Gastroesophageal sphincter (tissue), 3 donors: ENCODE results near the gene DAPK1.

Experiments
- EP300 ChIP-seq: sonication (generic); formaldehyde crosslinking; IDR thresholded peaks from one replicate; pipeline ENCODE4 v1.6.1; 2017; ENCODE audit warnings: antibody characterized with exemption, mild to moderate bottlenecking
- POLR2A ChIP-seq, 2 donors: fragments of 450-650 bp; IDR thresholded peaks; one replicate each; pipeline ENCODE4 v1.6.1; 2017; ENCODE audit warnings: antibody characterized with exemption in 2 of 2, mild to moderate bottlenecking in 2 of 2, moderate library complexity in 1 of 2
- POLR2AphosphoS5 ChIP-seq: sonication (generic); formaldehyde crosslinking; IDR thresholded peaks from one replicate; pipeline ENCODE4 v1.6.1; 2017; ENCODE audit warnings: antibody characterized with exemption
- TF ChIP-seq, protein P1 (sequence below), 4 experiments: fragments of 200-600 bp in 2 of 4; fragments of 450-650 bp in 2 of 4; sonication (generic) in 1 of 4; IDR thresholded peaks; one replicate each; pipeline ENCODE4 v1.5.1; 2017 to 2019; ENCODE audit warnings: antibody characterized with exemption in 4 of 4, mild to moderate bottlenecking in 2 of 4, moderate library complexity in 2 of 4

DNA sequence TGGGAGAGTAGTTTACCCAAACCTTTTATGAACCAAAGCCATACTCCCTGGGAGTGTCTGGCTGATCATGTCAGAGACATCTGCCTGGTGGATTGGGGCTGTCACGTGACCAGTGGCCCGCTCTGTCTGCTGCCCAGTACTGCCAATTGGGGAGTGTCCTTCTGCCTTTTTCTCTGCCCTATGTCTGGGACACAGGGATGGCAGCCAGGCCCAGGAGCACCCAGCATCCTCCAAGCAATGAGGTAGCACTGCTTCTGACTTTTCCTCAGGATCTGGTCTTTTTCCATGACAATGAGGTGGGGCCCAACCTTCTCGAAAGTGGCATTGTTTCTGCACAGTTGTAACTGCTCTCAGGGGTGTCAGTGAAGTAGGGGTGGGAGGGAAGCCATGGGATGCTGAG, 21.8 kb downstream of the DAPK1 start:
- TF ChIP-seq POLR2A (IDR thresholded peaks at IDR 0.05) (no peak), POLR2AphosphoS5 (no peak), EP300 (no peak)
- TF ChIP-seq, protein P1, sequence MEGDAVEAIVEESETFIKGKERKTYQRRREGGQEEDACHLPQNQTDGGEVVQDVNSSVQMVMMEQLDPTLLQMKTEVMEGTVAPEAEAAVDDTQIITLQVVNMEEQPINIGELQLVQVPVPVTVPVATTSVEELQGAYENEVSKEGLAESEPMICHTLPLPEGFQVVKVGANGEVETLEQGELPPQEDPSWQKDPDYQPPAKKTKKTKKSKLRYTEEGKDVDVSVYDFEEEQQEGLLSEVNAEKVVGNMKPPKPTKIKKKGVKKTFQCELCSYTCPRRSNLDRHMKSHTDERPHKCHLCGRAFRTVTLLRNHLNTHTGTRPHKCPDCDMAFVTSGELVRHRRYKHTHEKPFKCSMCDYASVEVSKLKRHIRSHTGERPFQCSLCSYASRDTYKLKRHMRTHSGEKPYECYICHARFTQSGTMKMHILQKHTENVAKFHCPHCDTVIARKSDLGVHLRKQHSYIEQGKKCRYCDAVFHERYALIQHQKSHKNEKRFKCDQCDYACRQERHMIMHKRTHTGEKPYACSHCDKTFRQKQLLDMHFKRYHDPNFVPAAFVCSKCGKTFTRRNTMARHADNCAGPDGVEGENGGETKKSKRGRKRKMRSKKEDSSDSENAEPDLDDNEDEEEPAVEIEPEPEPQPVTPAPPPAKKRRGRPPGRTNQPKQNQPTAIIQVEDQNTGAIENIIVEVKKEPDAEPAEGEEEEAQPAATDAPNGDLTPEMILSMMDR (IDR thresholded peaks at IDR 0.05) = no peak
